ENCODE data around the gene LCP2. TPM values are rescaled to one million over a fixed set of nuclear protein-coding genes. Genes with fewer than 3 reads are reported as not detected.

LCP2 gene
- total RNA-seq, 2 donors from 2014 or later, result 3.9 to 6.5 TPM

DNA sequence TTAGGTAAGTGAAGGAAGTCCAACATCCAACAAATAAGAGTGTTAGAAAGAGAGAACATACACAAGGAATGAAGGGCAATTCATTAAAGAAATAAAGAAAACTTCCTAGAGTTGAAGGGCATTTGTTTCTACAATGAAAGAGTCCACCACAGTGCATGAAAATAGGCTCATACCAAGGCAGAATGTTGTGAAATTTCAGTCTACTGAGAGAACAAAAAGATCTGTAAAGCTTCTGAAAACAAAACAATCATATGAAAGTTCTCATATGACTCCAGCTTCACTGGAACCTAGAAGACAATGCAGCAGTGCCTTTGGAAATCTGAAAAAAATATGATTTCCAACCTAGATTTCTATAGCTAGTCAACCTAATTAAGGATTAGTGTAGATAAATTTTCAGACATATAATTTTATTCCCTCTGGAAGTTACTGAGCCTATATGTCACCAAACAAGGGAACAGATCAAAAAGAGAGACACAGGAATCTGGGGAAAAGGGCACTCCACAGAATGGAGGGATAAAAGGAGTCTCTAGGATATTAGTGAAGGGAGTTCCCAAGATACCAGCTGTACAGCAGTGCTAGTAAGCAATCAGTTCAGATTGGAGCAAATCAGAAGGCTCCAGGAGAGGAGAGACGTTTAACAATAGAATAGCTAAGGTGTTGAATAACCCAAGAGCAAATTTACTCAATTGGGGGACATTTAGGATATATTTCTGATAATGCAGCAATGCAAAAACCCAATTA is 59.0 kb downstream of the LCP2 start:
- DNase-seq (ENCODE audit: low spot score), result no peak
- TF ChIP-seq CTCF (IDR thresholded peaks at IDR 0.05), result no peak
- Histone ChIP-seq H3K9me3 (no peaks in the 10 kb centered on the region), H3K27ac (no peak overlapping the region), H3K4me1 (no peaks in the 10 kb centered on the region), H3K36me3 (no peaks in the 10 kb centered on the region), H3K27me3 (no peaks in the 10 kb centered on the region), H3K4me3 (no peak overlapping the region)

GRCh38 chr5:170235876-170236864 is 61.4 kb downstream of the LCP2 start:
- H3K4me3 ChIP-seq, result no peak overlapping the region
- H3K36me3 ChIP-seq, result no peaks in the 10 kb centered on the region
- no peak for DNase-seq (ENCODE audit: low spot score)
- no peak overlapping the region for H3K27ac ChIP-seq
- no peak for TF ChIP-seq CTCF (IDR thresholded peaks at IDR 0.05)
- no peaks in the 10 kb centered on the region for H3K9me3 ChIP-seq
- H3K4me1 ChIP-seq, result no peaks in the 10 kb centered on the region
- no peaks in the 10 kb centered on the region for H3K27me3 ChIP-seq

- no peak overlapping the region for H3K4me3 ChIP-seq
- no peak overlapping the region for H3K27ac ChIP-seq
- H3K36me3 ChIP-seq, result no peaks in the 10 kb centered on the region
- H3K4me1 ChIP-seq, result no peaks in the 10 kb centered on the region
- TF ChIP-seq CTCF (IDR thresholded peaks at IDR 0.05), result no peak
- no peak for DNase-seq (ENCODE audit: low spot score)
- H3K9me3 ChIP-seq, result no peaks in the 10 kb centered on the region
- no peaks in the 10 kb centered on the region for H3K27me3 ChIP-seq
These were observed 64.2 kb downstream of the LCP2 start for GRCh38 chr5:170233358-170233892.

DNA sequence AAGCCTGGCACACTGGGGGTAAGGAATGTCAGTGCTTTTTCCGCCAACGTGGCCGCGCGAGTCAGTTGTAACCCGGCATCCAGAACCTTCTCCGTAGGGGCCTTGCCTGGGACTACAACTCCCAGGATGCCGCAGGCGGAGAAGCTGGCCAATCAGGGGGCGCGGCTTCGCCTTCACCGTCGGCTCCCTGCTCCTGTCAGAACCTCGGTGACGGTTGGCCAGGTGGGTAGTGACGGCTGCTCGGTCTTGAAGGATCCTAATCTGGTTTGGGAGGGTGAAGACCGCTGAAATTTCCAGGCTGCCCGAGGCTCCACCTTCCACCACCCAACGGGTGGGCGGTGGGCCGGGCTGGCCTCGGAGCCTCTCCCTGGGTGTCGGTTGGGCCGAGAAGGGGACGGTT is 64.8 kb downstream of the LCP2 start, which contains the start of gene C5orf58:
C5orf58 (plus strand) TSS at position 200 of the 400 bp plus-strand sequence. CDS start 1,992 bp downstream, outside the sequence.
- Histone ChIP-seq H3K36me3 (no peaks in the 10 kb centered on the region), H3K27ac (no peak within 1 kb of the TSS), H3K4me3 (no peak within 1 kb of the TSS), H3K4me1 (no peaks in the 10 kb centered on the region), H3K9me3 (no peaks in the 10 kb centered on the region), H3K27me3 (no peaks in the 10 kb centered on the region)
- no peak for TF ChIP-seq CTCF (IDR thresholded peaks at IDR 0.05)
- DNase-seq (ENCODE audit: low spot score), result no peak

DNA sequence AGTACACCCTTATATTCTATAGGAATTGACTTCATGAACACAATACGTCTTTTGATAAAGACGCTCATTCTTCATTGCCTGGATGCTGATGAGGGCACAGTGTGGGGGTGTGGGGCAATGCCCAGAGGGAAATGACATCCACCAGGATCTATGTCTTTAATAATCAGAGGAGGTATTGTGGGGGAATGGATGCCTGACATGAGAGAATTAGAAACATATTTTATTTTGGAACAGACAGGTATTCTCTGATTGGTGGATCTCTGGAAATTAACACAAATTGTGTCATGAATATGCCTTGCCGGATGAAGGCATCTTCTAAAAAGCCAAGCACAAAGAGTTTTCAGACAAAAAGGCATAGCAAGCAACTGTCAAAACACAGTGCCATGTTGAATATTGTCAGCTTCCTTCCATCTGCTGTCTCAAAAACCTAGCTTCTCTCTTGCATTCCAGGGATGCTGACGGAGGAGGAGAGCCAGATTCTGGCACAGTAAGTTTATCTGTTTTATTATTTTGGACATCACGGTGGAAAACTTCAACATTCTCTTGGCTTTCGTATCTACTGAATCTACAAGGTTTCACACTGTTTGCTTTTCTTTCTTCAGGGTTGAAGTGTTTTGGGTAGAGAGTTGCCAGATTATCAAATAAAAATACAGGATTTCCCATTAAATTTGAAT is 68.7 kb downstream of the LCP2 start:
- TF ChIP-seq CTCF (IDR thresholded peaks at IDR 0.05), result no peak
- Histone ChIP-seq H3K27me3 (no peaks in the 10 kb centered on the region), H3K27ac (no peak overlapping the region), H3K4me3 (no peak overlapping the region), H3K36me3 (no peaks in the 10 kb centered on the region), H3K4me1 (peaks cover 0 to 4% of the 10 kb centered on the region in 2 donors), H3K9me3 (no peaks in the 10 kb centered on the region)
- DNase-seq (ENCODE audit: low spot score), result no peak
